HG03159 (cell line): ENCODE measurements around the gene MTHFSD.

Experiments
- ATAC-seq: cut with Tn5 transposase; IDR thresholded peaks from one replicate; pipeline ENCODE4 v1.9.1; 2021; ENCODE audit warnings: mild to moderate bottlenecking, moderate library complexity; ENCODE audit not compliant: unreplicated experiment

Gene MTHFSD

GRCh38 chr16:86504315-86505184, 50.5 kb downstream of the MTHFSD start:
- no peak for ATAC-seq

- ATAC-seq: no peak
These were observed 51.2 kb downstream of the MTHFSD start for GRCh38 chr16:86503830-86504229.

- ATAC-seq: no peak
These were observed 51.9 kb downstream of the MTHFSD start for GRCh38 chr16:86502856-86503748.

GRCh38 chr16:86501989-86502855, 52.8 kb downstream of the MTHFSD start:
- ATAC-seq: no peak

- ATAC-seq: no peak
These were observed 54.1 kb downstream of the MTHFSD start for GRCh38 chr16:86500708-86501510.

GRCh38 chr16:86499889-86500707, 54.9 kb downstream of the MTHFSD start:
- ATAC-seq: no peak

- no peak for ATAC-seq
These were observed 55.6 kb downstream of the MTHFSD start for GRCh38 chr16:86499440-86499786.

GRCh38 chr16:86498671-86499439, 56.2 kb downstream of the MTHFSD start:
- no peak for ATAC-seq

GRCh38 chr16:86498155-86498670, 56.8 kb downstream of the MTHFSD start:
- ATAC-seq: no peak

GRCh38 chr16:86497551-86498021, 57.4 kb downstream of the MTHFSD start:
- ATAC-seq: no peak

- no peak for ATAC-seq
These were observed 58.0 kb downstream of the MTHFSD start for GRCh38 chr16:86496929-86497461.

GRCh38 chr16:86496262-86496928, 58.6 kb downstream of the MTHFSD start:
- no peak for ATAC-seq

GRCh38 chr16:86495756-86496261, 59.2 kb downstream of the MTHFSD start:
- no peak for ATAC-seq

- no peak for ATAC-seq
These were observed 59.7 kb downstream of the MTHFSD start for GRCh38 chr16:86495357-86495701.

GRCh38 chr16:86494565-86495356, 60.3 kb downstream of the MTHFSD start:
- no peak for ATAC-seq

GRCh38 chr16:86494039-86494564, 60.9 kb downstream of the MTHFSD start:
- no peak for ATAC-seq
